ENCODE results near the gene STEAP1.

Gene STEAP1

DNA sequence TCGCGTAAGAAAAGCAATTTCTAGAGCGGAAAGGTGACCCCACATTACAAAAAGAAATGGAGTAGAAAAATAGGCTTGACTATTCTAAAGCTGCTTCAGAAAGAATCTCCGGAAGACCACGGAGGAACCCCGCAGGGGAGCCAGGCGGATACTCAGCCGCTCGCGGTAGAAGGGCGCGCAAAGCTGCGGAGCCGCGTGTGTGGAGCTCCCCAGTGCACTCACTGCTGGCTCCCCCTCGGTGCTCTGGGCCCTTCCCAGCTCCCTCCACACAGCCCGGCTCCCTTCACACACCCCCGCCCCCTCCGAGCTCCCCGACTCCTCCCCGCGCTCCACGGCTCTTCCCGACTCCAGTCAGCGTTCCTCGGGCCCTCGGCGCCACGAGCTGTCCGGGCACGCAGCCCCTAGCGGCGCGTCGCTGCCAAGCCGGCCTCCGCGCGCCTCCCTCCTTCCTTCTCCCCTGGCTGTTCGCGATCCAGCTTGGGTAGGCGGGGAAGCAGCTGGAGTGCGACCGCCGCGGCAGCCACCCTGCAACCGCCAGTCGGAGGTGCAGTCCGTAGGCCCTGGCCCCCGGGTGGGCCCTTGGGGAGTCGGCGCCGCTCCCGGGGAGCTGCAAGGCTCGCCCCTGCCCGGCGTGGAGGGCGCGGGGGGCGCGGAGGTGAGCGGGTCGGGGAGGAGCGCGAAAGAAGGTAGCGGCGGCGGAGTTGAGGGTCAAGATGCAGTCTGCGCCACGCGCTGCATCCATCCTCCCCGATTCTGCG is 57.3 kb downstream of the STEAP1 start, which contains the start of gene STEAP2:
Gene STEAP2, plus strand, starts transcription at position 350 of the 758 bp plus-strand sequence. CDS start 13,343 bp downstream, outside the sequence.
- DNase-seq (ENCODE audit: low read depth) = peak; percentile 91

- DNase-seq (ENCODE audit: low read depth) = no peak
Measured at GRCh38 chr7:90212149-90212495, 57.9 kb downstream of the STEAP1 start.

- DNase-seq (ENCODE audit: low read depth) = no peak
Measured at GRCh38 chr7:90213521-90213920, 59.3 kb downstream of the STEAP1 start.

Data from stromal cell of bone marrow (primary cell).